ENCODE data around the gene SH3GL2.

SH3GL2 gene

DNA sequence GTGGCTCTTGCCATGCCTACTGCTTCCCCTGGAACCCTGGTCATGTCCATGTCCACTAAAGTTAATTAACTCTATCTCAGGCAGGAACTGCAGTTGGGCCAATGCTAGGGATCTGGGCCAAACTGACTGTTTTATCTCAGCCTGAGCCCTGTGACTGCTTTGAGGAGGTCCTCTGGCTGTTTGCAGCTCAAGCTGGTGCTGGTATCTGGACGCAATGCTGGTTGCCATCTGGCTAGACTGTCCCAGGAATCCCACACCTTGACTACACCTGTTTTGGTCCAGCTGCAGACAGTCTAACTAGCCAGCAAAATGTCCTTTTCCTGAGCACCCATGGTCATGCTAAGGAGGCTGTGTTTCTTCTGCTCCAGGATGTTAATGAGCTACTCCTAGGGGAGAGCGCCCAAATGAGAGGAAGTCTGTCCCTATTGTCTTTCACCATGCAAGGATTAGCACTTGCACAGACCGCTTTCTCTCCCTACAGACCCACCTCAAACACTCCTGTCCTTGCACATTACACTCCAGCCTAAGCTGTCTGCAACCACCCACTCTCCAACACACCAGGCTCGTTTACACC lies 251.0 kb downstream of the SH3GL2 start:
- TF ChIP-seq ZBTB7A (IDR thresholded peaks at IDR 0.05; ENCODE audit: low read depth), result no peak
- TF ChIP-seq FOXM1 (IDR thresholded peaks at IDR 0.05; ENCODE audit: borderline replicate concordance, low read depth), result no peak
- TF ChIP-seq, protein P1, sequence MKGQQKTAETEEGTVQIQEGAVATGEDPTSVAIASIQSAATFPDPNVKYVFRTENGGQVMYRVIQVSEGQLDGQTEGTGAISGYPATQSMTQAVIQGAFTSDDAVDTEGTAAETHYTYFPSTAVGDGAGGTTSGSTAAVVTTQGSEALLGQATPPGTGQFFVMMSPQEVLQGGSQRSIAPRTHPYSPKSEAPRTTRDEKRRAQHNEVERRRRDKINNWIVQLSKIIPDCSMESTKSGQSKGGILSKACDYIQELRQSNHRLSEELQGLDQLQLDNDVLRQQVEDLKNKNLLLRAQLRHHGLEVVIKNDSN (IDR thresholded peaks at IDR 0.05), result no peak
- no peak for TF ChIP-seq NFIC (IDR thresholded peaks at IDR 0.05)
- TF ChIP-seq, protein P2, sequence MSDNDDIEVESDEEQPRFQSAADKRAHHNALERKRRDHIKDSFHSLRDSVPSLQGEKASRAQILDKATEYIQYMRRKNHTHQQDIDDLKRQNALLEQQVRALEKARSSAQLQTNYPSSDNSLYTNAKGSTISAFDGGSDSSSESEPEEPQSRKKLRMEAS (IDR thresholded peaks at IDR 0.05), result no peak
- no peak for TF ChIP-seq EGR1 (IDR thresholded peaks at IDR 0.05)

DNA sequence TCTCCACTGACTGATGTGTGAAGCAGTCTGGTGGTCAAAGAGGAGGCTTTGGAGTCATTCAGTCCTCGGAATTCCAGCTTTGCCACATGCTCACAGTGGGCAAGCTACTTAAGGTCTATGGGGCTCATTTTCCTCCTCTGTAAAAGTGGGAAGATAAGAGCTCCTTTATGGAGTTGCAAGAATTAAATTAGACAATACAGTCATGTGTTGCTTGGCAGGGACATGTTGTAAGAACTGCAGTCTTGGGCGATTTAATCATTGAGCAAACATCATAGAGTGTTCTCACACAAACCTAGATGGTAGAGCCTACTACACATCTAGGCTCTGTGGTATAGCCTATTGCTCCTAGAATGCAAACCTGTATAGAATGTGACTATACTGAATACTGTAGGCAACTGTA lies 253.9 kb downstream of the SH3GL2 start:
- TF ChIP-seq TEAD4 (IDR thresholded peaks at IDR 0.05) (no peak), NFIC (IDR thresholded peaks at IDR 0.05) (no peak), EP300 (IDR thresholded peaks at IDR 0.05; ENCODE audit: borderline replicate concordance) (no peak), RAD21 (IDR thresholded peaks at IDR 0.05; ENCODE audit: low read depth) (no peak), TAF1 (IDR thresholded peaks at IDR 0.05; ENCODE audit: low read depth) (no peak)
- TF ChIP-seq, protein P1 (IDR thresholded peaks at IDR 0.05), result no peak

DNA sequence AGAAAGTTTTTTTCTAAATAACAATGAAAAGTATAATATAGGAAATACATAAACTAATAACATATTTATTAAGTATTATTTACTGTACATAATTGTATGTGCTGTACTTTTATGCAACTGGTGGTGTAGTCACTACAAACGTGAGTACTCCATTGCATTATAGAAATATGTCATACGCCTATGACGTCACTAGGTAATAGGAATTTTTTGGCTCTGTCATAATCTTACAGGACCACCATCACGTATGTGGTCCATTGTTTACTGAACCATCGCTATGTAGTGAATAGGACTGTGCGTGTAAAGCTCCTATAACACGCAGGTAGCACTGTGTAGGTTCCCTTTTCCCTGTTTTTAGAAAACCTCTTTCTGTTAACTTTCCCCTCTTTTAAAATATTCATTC lies 255.0 kb downstream of the SH3GL2 start:
- TF ChIP-seq FOXM1 (IDR thresholded peaks at IDR 0.05; ENCODE audit: borderline replicate concordance, low read depth) (no peak), CEBPB (IDR thresholded peaks at IDR 0.05) (no peak)

DNA sequence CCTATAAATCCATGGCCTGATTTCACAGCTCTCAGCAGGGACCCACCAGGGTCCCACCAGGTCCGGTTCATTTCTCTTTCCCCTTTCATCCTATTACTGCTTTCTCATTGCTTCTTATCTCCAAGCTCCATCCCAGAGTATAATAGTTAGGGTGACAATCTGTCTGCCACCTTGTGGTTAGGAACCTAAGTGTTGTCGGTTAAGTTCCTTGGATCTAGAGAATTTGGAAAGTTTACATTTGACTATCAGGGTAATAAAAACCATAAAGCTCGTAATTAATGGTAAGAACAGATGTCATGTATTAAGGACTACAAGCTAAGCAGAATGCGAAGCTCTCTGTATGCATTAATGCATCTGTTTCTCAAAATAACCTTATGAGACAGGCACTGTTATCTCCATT lies 259.1 kb downstream of the SH3GL2 start:
- TF ChIP-seq CEBPB (IDR thresholded peaks at IDR 0.05) (no peak), TAF1 (IDR thresholded peaks at IDR 0.05; ENCODE audit: low read depth) (no peak), EP300 (IDR thresholded peaks at IDR 0.05; ENCODE audit: borderline replicate concordance) (no peak), CREB1 (IDR thresholded peaks at IDR 0.05; ENCODE audit: low read depth) (no peak), RAD21 (IDR thresholded peaks at IDR 0.05; ENCODE audit: low read depth) (no peak), NFIC (IDR thresholded peaks at IDR 0.05) (no peak), FOXM1 (IDR thresholded peaks at IDR 0.05; ENCODE audit: borderline replicate concordance, low read depth) (no peak), YY1 (IDR thresholded peaks at IDR 0.05; ENCODE audit: low read depth) (no peak), TCF12 (IDR thresholded peaks at IDR 0.05; ENCODE audit: low read depth) (no peak), ZBTB7A (IDR thresholded peaks at IDR 0.05; ENCODE audit: low read depth) (no peak), EGR1 (IDR thresholded peaks at IDR 0.05) (no peak), TEAD4 (IDR thresholded peaks at IDR 0.05) (no peak)
- TF ChIP-seq, protein P1 (IDR thresholded peaks at IDR 0.05), result no peak
- TF ChIP-seq, protein P3, sequence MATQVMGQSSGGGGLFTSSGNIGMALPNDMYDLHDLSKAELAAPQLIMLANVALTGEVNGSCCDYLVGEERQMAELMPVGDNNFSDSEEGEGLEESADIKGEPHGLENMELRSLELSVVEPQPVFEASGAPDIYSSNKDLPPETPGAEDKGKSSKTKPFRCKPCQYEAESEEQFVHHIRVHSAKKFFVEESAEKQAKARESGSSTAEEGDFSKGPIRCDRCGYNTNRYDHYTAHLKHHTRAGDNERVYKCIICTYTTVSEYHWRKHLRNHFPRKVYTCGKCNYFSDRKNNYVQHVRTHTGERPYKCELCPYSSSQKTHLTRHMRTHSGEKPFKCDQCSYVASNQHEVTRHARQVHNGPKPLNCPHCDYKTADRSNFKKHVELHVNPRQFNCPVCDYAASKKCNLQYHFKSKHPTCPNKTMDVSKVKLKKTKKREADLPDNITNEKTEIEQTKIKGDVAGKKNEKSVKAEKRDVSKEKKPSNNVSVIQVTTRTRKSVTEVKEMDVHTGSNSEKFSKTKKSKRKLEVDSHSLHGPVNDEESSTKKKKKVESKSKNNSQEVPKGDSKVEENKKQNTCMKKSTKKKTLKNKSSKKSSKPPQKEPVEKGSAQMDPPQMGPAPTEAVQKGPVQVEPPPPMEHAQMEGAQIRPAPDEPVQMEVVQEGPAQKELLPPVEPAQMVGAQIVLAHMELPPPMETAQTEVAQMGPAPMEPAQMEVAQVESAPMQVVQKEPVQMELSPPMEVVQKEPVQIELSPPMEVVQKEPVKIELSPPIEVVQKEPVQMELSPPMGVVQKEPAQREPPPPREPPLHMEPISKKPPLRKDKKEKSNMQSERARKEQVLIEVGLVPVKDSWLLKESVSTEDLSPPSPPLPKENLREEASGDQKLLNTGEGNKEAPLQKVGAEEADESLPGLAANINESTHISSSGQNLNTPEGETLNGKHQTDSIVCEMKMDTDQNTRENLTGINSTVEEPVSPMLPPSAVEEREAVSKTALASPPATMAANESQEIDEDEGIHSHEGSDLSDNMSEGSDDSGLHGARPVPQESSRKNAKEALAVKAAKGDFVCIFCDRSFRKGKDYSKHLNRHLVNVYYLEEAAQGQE (IDR thresholded peaks at IDR 0.05; ENCODE audit: low read depth), result no peak
- TF ChIP-seq, protein P2 (IDR thresholded peaks at IDR 0.05), result no peak

DNA sequence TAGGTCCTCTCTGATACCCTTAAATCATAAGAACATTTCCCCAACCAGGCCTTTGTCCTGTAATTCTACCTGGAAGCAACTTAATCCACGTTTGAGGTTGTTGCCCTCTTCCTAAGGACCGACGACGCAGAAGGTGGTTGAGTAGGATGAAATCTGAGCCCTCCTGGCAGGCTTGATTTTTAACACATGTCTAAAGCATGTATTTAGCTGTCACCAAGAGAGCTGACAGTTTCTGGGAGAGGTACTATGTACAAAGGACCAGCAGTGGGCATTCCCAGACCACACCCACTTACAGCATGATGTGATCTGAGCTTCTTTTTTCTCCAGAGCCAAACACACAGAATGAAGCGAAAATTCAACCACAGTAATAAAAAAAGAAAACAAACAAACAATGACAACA lies 260.9 kb downstream of the SH3GL2 start:
- TF ChIP-seq, protein P3 (IDR thresholded peaks at IDR 0.05; ENCODE audit: low read depth), result no peak
- TF ChIP-seq ZBTB7A (IDR thresholded peaks at IDR 0.05; ENCODE audit: low read depth) (no peak), NFIC (IDR thresholded peaks at IDR 0.05) (no peak), FOXM1 (IDR thresholded peaks at IDR 0.05; ENCODE audit: borderline replicate concordance, low read depth) (no peak), RAD21 (IDR thresholded peaks at IDR 0.05; ENCODE audit: low read depth) (no peak), EP300 (IDR thresholded peaks at IDR 0.05; ENCODE audit: borderline replicate concordance) (no peak), YY1 (IDR thresholded peaks at IDR 0.05; ENCODE audit: low read depth) (no peak), TAF1 (IDR thresholded peaks at IDR 0.05; ENCODE audit: low read depth) (no peak), EGR1 (IDR thresholded peaks at IDR 0.05) (no peak), CREB1 (IDR thresholded peaks at IDR 0.05; ENCODE audit: low read depth) (no peak), TCF12 (IDR thresholded peaks at IDR 0.05; ENCODE audit: low read depth) (no peak), TEAD4 (IDR thresholded peaks at IDR 0.05) (no peak), CEBPB (IDR thresholded peaks at IDR 0.05) (no peak)
- TF ChIP-seq, protein P2 (IDR thresholded peaks at IDR 0.05), result no peak
- TF ChIP-seq, protein P1 (IDR thresholded peaks at IDR 0.05), result no peak
